A673 (cell line): ENCODE data around the gene HBG1. TPM values are rescaled to one million over a fixed set of nuclear protein-coding genes. Genes with fewer than 3 reads are reported as not detected.

ENCODE experiments used
- BruUV-seq: library from RNA; stranded (reverse); fragments of 400-500 nt; replicated peaks from 2 replicates; lab custom pipeline; 2021; lab: Mats Ljungman, UMichigan
- CTCF ChIA-PET: fragments of 300-600 bp; sonication (Branson Sonifier 250); formaldehyde crosslinking; loops from one replicate; lab custom pipeline; 2022; ENCODE audit warnings: antibody characterized with exemption; lab: Charles Lee
- POLR2A ChIA-PET: fragments of 300-600 bp; sonication (Branson Sonifier 250); formaldehyde crosslinking; loops from one replicate; lab custom pipeline; 2022; ENCODE audit warnings: antibody characterized with exemption; ENCODE audit not compliant: low non-redundant PET; lab: Charles Lee
- DNase-seq: peaks from one replicate; pipeline ENCODE4 v3.0.0-alpha.2; 2015; ENCODE audit warnings: low spot score
- H3K27ac ChIP-seq: fragments of 200-600 bp; sonication (generic); 2 replicates; pipeline ENCODE4 v1.5.1; 2016; ENCODE audit warnings: mixed run types, low read depth, mild to moderate bottlenecking, mixed read lengths, antibody characterized with exemption, low read length; ENCODE audit not compliant: poor library complexity, severe bottlenecking
- H3K27me3 ChIP-seq: fragments of 200-600 bp; sonication (generic); replicated peaks from 2 replicates; pipeline ENCODE4 v1.6.1; 2017; ENCODE audit warnings: mixed run types, low read depth, mild to moderate bottlenecking, mixed read lengths, antibody characterized with exemption, low read length; ENCODE audit not compliant: insufficient read depth, poor library complexity
- H3K36me3 ChIP-seq: fragments of 200-600 bp; sonication (generic); 2 replicates; pipeline ENCODE4 v1.6.1; 2016; ENCODE audit warnings: mixed run types, mild to moderate bottlenecking, mixed read lengths, antibody characterized with exemption, low read length; ENCODE audit not compliant: insufficient read depth, poor library complexity, severe bottlenecking
- H3K4me1 ChIP-seq: fragments of 200-600 bp; sonication (generic); 2 replicates; pipeline ENCODE4 v1.6.1; 2017; ENCODE audit warnings: mixed run types, mild to moderate bottlenecking, mixed read lengths, antibody characterized with exemption, low read length; ENCODE audit not compliant: insufficient read depth, poor library complexity, severe bottlenecking
- H3K4me3 ChIP-seq: fragments of 200-600 bp; sonication (generic); 2 replicates; pipeline ENCODE4 v1.5.1; 2016; ENCODE audit warnings: low read depth, mixed run types, mild to moderate bottlenecking, mixed read lengths, low read length; ENCODE audit not compliant: poor library complexity, severe bottlenecking
- H3K9me3 ChIP-seq: fragments of 200-600 bp; sonication (generic); 2 replicates; pipeline ENCODE4 v1.6.1; 2016; ENCODE audit warnings: mixed run types, low read depth, mild to moderate bottlenecking, mixed read lengths, antibody characterized with exemption, low read length; ENCODE audit not compliant: poor library complexity, severe bottlenecking
- EZH2 ChIP-seq: fragments of 200-600 bp; sonication (generic); IDR thresholded peaks from 2 replicates; pipeline ENCODE4 v1.6.1; 2017; ENCODE audit warnings: borderline replicate concordance, low read depth, mild to moderate bottlenecking, mixed read lengths, antibody characterized with exemption, low read length; ENCODE audit not compliant: poor library complexity, severe bottlenecking
- intact Hi-C: fragments of 100-400 bp; cut with micrococcal nuclease; formaldehyde crosslinking; loops from one replicate; pipeline ENCODE4 v1.10.0; 2022; ENCODE audit not compliant: unreplicated experiment
- total RNA-seq: library from RNA; stranded (reverse); gene quantifications from 2 replicates; pipeline ENCODE4 v1.2.3, GENCODE V29; 2021
- TF ChIP-seq, protein P1 (sequence below): fragments of 300-800, 200-600 bp; sonication (generic); conservative IDR thresholded peaks from 2 replicates; pipeline ENCODE4 v1.5.1; 2017; ENCODE audit warnings: low read depth, mild to moderate bottlenecking, antibody characterized with exemption, low read length, moderate library complexity, mixed read lengths

The HBG1 gene
- total RNA-seq, 1 experiment from 2014 or later: not detected

DNA sequence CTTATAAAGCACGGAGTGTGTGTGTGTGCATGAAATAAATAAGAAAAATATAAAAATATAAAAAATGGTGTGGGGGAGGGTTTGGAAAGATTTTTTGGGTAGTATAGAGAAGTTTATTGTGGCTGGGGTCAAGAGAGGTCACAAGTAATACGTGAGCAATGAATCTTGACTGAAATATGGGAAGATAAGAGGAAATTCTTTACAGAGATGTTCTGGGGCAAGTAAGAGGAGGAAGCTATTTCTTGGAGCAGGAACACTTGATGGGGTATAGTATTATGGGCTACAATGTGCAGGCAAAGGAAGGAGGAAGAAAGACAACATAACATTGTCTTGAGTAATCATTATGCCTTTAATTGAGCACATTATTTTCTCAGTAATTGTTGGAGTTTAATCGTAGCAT lies 17.5 kb downstream of the HBG1 start:
- no peak for TF ChIP-seq EZH2
- TF ChIP-seq, protein P1, sequence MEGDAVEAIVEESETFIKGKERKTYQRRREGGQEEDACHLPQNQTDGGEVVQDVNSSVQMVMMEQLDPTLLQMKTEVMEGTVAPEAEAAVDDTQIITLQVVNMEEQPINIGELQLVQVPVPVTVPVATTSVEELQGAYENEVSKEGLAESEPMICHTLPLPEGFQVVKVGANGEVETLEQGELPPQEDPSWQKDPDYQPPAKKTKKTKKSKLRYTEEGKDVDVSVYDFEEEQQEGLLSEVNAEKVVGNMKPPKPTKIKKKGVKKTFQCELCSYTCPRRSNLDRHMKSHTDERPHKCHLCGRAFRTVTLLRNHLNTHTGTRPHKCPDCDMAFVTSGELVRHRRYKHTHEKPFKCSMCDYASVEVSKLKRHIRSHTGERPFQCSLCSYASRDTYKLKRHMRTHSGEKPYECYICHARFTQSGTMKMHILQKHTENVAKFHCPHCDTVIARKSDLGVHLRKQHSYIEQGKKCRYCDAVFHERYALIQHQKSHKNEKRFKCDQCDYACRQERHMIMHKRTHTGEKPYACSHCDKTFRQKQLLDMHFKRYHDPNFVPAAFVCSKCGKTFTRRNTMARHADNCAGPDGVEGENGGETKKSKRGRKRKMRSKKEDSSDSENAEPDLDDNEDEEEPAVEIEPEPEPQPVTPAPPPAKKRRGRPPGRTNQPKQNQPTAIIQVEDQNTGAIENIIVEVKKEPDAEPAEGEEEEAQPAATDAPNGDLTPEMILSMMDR: no peak
- Histone ChIP-seq H3K4me1 (no peaks in the 10 kb centered on the region), H3K36me3 (no peaks in the 10 kb centered on the region), H3K4me3 (no peak overlapping the region), H3K9me3 (no peaks in the 10 kb centered on the region), H3K27ac (no peak overlapping the region), H3K27me3 (no peaks in the 10 kb centered on the region)
- no peak for DNase-seq
- ChIA-PET POLR2A (no interaction called here), CTCF (no interaction called here)
- no TSS peak for BruUV-seq
- intact Hi-C loops: no loop called here

DNA sequence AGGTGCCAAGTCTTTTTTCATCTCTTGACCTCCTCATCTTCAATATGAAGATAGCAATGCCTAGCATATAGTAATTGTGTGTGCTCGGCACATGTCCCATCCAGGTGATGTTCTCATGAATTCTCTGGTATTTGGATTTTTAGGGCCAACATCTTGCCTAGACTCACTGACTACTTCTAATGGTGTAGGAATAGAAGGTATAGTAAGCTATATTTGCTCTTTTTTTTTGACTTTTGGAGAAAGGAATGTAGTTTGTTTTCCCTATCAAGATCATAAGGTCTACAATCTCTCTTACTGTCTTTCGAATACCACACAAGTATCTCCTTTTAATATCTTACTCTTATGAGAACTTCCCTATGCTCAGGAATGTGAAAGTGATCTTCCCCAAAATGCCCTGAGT lies 18.5 kb downstream of the HBG1 start:
- no peak for DNase-seq
- no peaks in the 10 kb centered on the region for H3K36me3 ChIP-seq
- no peaks in the 10 kb centered on the region for H3K4me1 ChIP-seq
- TF ChIP-seq EZH2: no peak
- TF ChIP-seq, protein P1: no peak
- no peak overlapping the region for H3K4me3 ChIP-seq
- H3K9me3 ChIP-seq: no peaks in the 10 kb centered on the region
- ChIA-PET CTCF (no interaction called here), POLR2A (no interaction called here)
- intact Hi-C loops: no loop called here
- no peaks in the 10 kb centered on the region for H3K27me3 ChIP-seq
- H3K27ac ChIP-seq: no peak overlapping the region
- no TSS peak for BruUV-seq

GRCh38 chr11:5230266-5230665 lies 19.4 kb downstream of the HBG1 start:
- Histone ChIP-seq H3K9me3 (no peaks in the 10 kb centered on the region), H3K4me3 (no peak overlapping the region), H3K27me3 (no peaks in the 10 kb centered on the region), H3K27ac (no peak overlapping the region), H3K4me1 (no peaks in the 10 kb centered on the region), H3K36me3 (no peaks in the 10 kb centered on the region)
- POLR2A ChIA-PET: no interaction called here
- no peak for DNase-seq
- BruUV-seq: no TSS peak
- CTCF ChIA-PET: no interaction called here
- intact Hi-C loops: no loop called here
- TF ChIP-seq, protein P1: no peak
- no peak for TF ChIP-seq EZH2
